ENCODE measurements around the gene ENDOG.

ENDOG gene

GRCh38 chr9:128805661-128806060, 12.6 kb upstream of the ENDOG start:
- H3K27ac ChIP-seq (ENCODE audit: low read depth, low read length), result no peak overlapping the region
- no peak overlapping the region for H3K4me3 ChIP-seq (ENCODE audit: low read length)
- H3K9ac ChIP-seq (ENCODE audit: low read depth, low read length), result no peak overlapping the region
- 93% methylated on average over 14 of the region's 14 CpGs for WGBS
- H3K27me3 ChIP-seq (ENCODE audit: insufficient read depth, low read length), result no peaks in the 10 kb centered on the region
- H3K36me3 ChIP-seq (ENCODE audit: insufficient read depth, low read length), result peaks cover 55% of the 10 kb centered on the region
- no peaks in the 10 kb centered on the region for H3K9me3 ChIP-seq (ENCODE audit: insufficient read depth, low read depth, low read length)
- no peaks in the 10 kb centered on the region for H3K4me1 ChIP-seq (ENCODE audit: insufficient read depth, low read length)

- Histone ChIP-seq H3K36me3 (ENCODE audit: insufficient read depth, low read length) (peaks cover 44% of the 10 kb centered on the region), H3K4me1 (ENCODE audit: insufficient read depth, low read length) (no peaks in the 10 kb centered on the region), H3K4me3 (ENCODE audit: low read length) (no peak overlapping the region), H3K27ac (ENCODE audit: low read depth, low read length) (no peak overlapping the region), H3K9me3 (ENCODE audit: insufficient read depth, low read depth, low read length) (no peaks in the 10 kb centered on the region), H3K9ac (ENCODE audit: low read depth, low read length) (no peak overlapping the region), H3K27me3 (ENCODE audit: insufficient read depth, low read length) (no peaks in the 10 kb centered on the region)
- WGBS, result 88% methylated on average over 14 of the region's 14 CpGs
These were observed 10.5 kb upstream of the ENDOG start for GRCh38 chr9:128807827-128808226.

- WGBS, result 95% methylated on average over 3 of the region's 3 CpGs
- no peak overlapping the region for H3K4me3 ChIP-seq (ENCODE audit: low read length)
- no peak overlapping the region for H3K27ac ChIP-seq (ENCODE audit: low read depth, low read length)
- H3K9ac ChIP-seq (ENCODE audit: low read depth, low read length), result no peak overlapping the region
- H3K27me3 ChIP-seq (ENCODE audit: insufficient read depth, low read length), result no peaks in the 10 kb centered on the region
- H3K36me3 ChIP-seq (ENCODE audit: insufficient read depth, low read length), result peaks cover 36% of the 10 kb centered on the region
- no peaks in the 10 kb centered on the region for H3K9me3 ChIP-seq (ENCODE audit: insufficient read depth, low read depth, low read length)
- H3K4me1 ChIP-seq (ENCODE audit: insufficient read depth, low read length), result no peaks in the 10 kb centered on the region
These were observed 9.8 kb upstream of the ENDOG start for GRCh38 chr9:128808543-128808942.

GRCh38 chr9:128809036-128809599, 9.2 kb upstream of the ENDOG start:
- Histone ChIP-seq H3K4me3 (ENCODE audit: low read length) (no peak overlapping the region), H3K27ac (ENCODE audit: low read depth, low read length) (no peak overlapping the region), H3K4me1 (ENCODE audit: insufficient read depth, low read length) (no peaks in the 10 kb centered on the region), H3K9ac (ENCODE audit: low read depth, low read length) (no peak overlapping the region), H3K27me3 (ENCODE audit: insufficient read depth, low read length) (no peaks in the 10 kb centered on the region), H3K9me3 (ENCODE audit: insufficient read depth, low read depth, low read length) (no peaks in the 10 kb centered on the region), H3K36me3 (ENCODE audit: insufficient read depth, low read length) (peaks cover 31% of the 10 kb centered on the region)
- 96% methylated on average over 12 of the region's 12 CpGs for WGBS

DNA sequence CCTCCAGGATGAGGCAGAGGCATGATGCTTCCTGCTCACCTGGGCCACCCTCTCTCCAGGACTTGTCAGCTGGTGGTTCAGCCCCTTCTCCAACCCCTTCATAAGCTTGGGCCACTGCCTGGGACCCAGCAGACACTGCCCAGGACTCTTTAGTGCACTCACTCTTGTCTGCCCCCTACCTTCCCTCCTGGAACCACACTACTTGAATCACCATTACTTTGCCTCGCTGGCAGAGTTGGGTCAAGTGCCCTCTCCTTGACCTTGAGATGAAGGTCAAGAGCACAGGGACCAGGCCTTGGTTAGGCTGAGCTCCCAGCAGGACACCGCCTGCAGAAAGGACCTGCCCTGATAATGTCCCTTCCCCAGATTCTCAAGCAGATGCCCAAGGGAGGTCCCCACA, 8.5 kb upstream of the ENDOG start:
- Histone ChIP-seq H3K4me1 (ENCODE audit: insufficient read depth, low read length) (no peaks in the 10 kb centered on the region), H3K9me3 (ENCODE audit: insufficient read depth, low read depth, low read length) (no peaks in the 10 kb centered on the region), H3K4me3 (ENCODE audit: low read length) (no peak overlapping the region), H3K36me3 (ENCODE audit: insufficient read depth, low read length) (peaks cover 29% of the 10 kb centered on the region), H3K27me3 (ENCODE audit: insufficient read depth, low read length) (no peaks in the 10 kb centered on the region), H3K27ac (ENCODE audit: low read depth, low read length) (no peak overlapping the region), H3K9ac (ENCODE audit: low read depth, low read length) (no peak overlapping the region)
- whole genome bisulfite sequencing, result 86% methylated on average over 2 of the region's 2 CpGs

DNA sequence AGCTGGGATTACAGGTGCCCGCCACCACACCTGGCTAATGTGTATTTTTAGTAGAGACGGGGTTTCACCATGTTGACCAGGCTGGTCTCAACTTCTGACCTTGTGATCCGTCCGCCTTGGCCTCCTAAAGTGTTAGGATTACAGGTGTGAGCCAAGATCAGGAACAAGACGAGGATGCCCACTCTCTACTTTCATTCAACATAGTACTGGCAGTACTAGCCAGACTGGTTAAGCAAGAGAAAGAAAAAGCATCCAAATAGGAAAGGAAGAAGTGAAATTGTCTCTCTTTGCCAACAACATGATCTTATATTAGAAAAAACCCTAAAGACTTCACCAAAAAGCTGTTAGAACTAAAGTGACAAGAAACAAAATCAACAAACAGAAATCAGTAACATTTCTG, 7.4 kb upstream of the ENDOG start:
- WGBS, result 82% methylated on average over 4 of the region's 5 CpGs
- Histone ChIP-seq H3K9ac (ENCODE audit: low read depth, low read length) (no peak overlapping the region), H3K4me3 (ENCODE audit: low read length) (no peak overlapping the region), H3K4me1 (ENCODE audit: insufficient read depth, low read length) (no peaks in the 10 kb centered on the region), H3K9me3 (ENCODE audit: insufficient read depth, low read depth, low read length) (no peaks in the 10 kb centered on the region), H3K27ac (ENCODE audit: low read depth, low read length) (no peak overlapping the region), H3K36me3 (ENCODE audit: insufficient read depth, low read length) (peaks cover 22% of the 10 kb centered on the region), H3K27me3 (ENCODE audit: insufficient read depth, low read length) (no peaks in the 10 kb centered on the region)

DNA sequence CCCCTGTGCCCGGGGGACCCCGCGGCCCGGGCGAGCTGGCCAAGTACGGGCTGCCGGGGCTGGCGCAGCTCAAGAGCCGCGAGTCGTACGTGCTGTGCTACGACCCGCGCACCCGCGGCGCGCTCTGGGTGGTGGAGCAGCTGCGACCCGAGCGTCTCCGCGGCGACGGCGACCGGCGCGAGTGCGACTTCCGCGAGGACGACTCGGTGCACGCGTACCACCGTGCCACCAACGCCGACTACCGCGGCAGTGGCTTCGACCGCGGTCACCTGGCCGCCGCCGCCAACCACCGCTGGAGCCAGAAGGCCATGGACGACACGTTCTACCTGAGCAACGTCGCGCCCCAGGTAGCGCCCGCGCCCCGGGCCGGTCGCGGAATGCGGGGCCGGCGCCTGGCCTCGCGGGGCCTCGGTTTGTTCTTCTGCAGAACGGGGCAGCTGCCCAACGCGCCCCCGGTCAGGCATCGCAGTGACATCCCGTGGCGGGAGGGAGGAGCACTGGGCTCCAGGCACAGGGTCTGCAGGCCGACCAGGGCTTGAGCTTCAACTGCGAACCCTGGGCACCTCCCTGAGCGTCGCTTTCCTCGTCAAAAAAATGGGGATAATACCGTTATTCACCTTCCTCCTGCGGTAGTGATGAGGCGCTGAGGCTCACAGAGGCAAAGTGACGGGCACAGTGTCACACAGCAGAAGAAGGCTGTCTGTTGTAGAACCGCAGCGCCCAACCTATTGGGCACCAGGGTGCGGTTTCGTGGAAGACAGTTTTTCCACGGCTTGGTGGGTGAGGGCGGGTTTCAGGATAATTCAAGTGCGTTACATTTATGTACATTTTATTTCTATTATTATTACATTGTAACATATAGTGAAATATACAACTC, 777 bp downstream of the ENDOG start:
- WGBS, result 8% methylated on average over 88 of the region's 90 CpGs
- H3K27me3 ChIP-seq (ENCODE audit: insufficient read depth, low read length), result no peaks in the 10 kb centered on the region
- no peaks in the 10 kb centered on the region for H3K9me3 ChIP-seq (ENCODE audit: insufficient read depth, low read depth, low read length)
- no peak overlapping the region for H3K27ac ChIP-seq (ENCODE audit: low read depth, low read length)
- H3K4me3 ChIP-seq (ENCODE audit: low read length), result peak overlapping the region; percentile 63
- peaks cover 33% of the 10 kb centered on the region for H3K36me3 ChIP-seq (ENCODE audit: insufficient read depth, low read length)
- H3K9ac ChIP-seq (ENCODE audit: low read depth, low read length), result peak overlapping the region; percentile 67
- H3K4me1 ChIP-seq (ENCODE audit: insufficient read depth, low read length), result peaks cover 3% of the 10 kb centered on the region; the same call in 1 of the 2 replicates

DNA sequence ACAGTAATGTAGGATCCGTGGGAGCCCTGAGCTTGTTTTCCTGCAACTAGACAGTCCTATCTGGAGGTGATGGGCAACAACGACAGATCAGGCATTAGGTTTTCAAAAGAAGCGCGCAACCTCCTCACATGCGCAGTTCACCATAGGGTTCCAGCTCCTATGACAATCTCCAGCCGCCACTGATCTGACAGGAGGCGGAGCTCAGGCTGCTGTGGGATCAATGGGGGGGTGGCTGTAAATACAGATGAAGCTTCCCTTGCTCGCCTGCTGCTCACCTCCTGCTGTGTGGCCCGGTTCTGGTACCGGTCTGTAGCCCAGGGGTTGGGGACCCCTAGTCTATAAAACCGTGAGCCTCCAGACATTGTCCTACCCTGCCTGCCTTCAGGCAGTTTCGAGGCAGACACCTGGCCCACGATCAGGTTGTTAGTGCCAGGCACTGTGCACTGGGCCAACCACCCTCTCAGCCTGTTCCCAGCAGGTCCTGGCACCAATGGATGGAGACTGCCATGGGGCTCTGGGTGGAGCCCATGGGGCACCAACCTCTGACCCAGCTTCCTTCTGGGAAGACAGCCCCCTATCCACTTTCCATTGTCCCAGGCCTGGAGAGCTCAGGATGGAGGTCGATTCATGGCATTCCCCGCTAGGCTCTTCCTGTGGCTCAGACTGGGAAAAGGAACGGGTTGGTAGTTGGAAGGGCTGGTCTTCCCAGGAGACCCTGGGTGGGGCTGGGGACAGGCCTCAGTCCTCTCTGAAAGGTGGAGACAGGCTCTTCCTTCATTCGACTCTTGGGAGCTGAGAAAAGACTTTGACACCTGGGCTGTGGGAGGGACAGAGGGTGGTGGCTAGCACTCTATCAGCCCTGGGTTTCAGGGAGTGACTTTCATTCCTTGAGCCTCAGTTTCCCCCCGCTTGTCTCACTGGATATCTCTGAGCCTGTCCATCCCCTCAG, 1.7 kb downstream of the ENDOG start:
- WGBS, result 74% methylated on average over 18 of the region's 18 CpGs
- Histone ChIP-seq H3K27ac (ENCODE audit: low read depth, low read length) (no peak overlapping the region), H3K4me1 (ENCODE audit: insufficient read depth, low read length) (peaks cover 3% of the 10 kb centered on the region; the same call in 1 of the 2 replicates), H3K4me3 (ENCODE audit: low read length) (peak overlapping the region; percentile 63), H3K27me3 (ENCODE audit: insufficient read depth, low read length) (no peaks in the 10 kb centered on the region), H3K36me3 (ENCODE audit: insufficient read depth, low read length) (peaks cover 42% of the 10 kb centered on the region), H3K9ac (ENCODE audit: low read depth, low read length) (no peak overlapping the region), H3K9me3 (ENCODE audit: insufficient read depth, low read depth, low read length) (no peaks in the 10 kb centered on the region)

GRCh38 chr9:128820665-128821583, 2.6 kb downstream of the ENDOG start:
- Histone ChIP-seq H3K27ac (ENCODE audit: low read depth, low read length) (no peak overlapping the region), H3K36me3 (ENCODE audit: insufficient read depth, low read length) (peaks cover 51% of the 10 kb centered on the region), H3K27me3 (ENCODE audit: insufficient read depth, low read length) (no peaks in the 10 kb centered on the region), H3K9me3 (ENCODE audit: insufficient read depth, low read depth, low read length) (no peaks in the 10 kb centered on the region), H3K4me3 (ENCODE audit: low read length) (no peak overlapping the region), H3K9ac (ENCODE audit: low read depth, low read length) (no peak overlapping the region), H3K4me1 (ENCODE audit: insufficient read depth, low read length) (peaks cover 3% of the 10 kb centered on the region; the same call in 1 of the 2 replicates)
- 89% methylated on average over 24 of the region's 24 CpGs for WGBS

Data from HUES64 (cell line).